Measurements from ENCODE around the gene KIF11. TPM values are rescaled to one million over a fixed set of nuclear protein-coding genes. Genes with fewer than 3 reads are reported as not detected.

Gene KIF11
- total RNA-seq, 4 donors from 2014 or later = 7.4 to 21.5 (median 14.4) TPM

DNA sequence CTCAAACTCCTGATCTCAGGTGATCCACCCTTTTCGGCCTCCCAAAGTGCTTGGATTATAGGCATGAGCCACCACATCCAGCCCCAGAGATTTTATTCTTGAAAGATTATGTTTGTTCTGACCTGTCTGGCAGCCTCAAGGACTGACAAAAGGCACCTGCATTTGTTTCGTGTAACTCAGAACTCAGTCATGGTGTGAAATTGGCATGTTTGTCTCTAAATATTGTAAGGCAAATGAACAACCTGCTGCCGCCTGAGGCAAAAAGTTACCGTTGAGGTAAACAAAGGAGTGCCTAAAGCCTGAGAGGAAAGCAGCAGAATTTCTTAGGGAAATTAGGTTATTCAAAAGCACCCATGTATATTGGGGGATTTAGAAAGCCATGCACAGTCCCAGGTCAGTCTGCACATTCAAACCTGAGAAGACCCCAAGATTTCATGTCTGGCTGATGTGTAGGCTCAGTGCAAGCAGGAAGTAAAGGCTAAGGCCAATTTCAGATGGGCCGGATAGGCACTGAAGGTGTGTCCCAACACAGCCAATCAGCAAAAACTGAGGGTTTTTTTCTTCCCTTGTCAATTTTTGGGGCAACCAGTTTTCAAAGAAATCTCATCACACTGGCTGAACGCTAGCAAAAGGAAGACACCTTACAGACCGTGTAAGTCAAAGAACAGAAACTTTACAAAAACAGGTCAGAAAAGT is 63.5 kb downstream of the KIF11 start:
- Histone ChIP-seq H3K9me3 (no peaks in the 10 kb centered on the region), H3K27me3 (no peaks in the 10 kb centered on the region), H3K27ac (no peak overlapping the region), H3K4me1 (peaks cover 0 to 9% (median 0%) of the 10 kb centered on the region in 3 donors), H3K36me3 (peaks cover 0 to 22% (median 0%) of the 10 kb centered on the region in 3 donors), H3K4me3 (no peak overlapping the region)
- DNase-seq = no peak
- TF ChIP-seq, protein P1, sequence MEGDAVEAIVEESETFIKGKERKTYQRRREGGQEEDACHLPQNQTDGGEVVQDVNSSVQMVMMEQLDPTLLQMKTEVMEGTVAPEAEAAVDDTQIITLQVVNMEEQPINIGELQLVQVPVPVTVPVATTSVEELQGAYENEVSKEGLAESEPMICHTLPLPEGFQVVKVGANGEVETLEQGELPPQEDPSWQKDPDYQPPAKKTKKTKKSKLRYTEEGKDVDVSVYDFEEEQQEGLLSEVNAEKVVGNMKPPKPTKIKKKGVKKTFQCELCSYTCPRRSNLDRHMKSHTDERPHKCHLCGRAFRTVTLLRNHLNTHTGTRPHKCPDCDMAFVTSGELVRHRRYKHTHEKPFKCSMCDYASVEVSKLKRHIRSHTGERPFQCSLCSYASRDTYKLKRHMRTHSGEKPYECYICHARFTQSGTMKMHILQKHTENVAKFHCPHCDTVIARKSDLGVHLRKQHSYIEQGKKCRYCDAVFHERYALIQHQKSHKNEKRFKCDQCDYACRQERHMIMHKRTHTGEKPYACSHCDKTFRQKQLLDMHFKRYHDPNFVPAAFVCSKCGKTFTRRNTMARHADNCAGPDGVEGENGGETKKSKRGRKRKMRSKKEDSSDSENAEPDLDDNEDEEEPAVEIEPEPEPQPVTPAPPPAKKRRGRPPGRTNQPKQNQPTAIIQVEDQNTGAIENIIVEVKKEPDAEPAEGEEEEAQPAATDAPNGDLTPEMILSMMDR (IDR thresholded peaks at IDR 0.05) = no peak
- TF ChIP-seq POLR2A (IDR thresholded peaks at IDR 0.05) = no peak
- WGBS, 2 donors = 72% methylated on average over 7 of the region's 7 CpGs
- intact Hi-C loops (cut with DNase I) = no loop called here

DNA sequence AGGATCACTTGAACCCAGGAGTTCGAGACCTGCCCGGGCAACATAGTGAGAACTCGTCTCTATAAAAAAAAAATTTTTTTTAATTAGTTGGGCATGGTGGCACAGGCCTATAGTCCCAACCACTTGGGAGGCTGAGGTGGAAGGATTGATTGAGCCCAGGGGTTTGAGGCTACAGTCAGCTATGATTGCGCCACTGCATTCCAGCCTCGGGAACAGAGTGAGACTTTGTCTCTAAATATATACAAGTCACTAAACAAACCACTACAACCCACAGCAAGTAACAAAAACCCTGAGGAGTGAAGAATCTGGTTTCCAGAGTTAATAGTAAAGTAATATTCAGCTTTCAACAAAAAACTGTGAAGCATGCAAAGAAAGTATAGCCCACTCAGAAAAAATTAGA is 64.1 kb downstream of the KIF11 start:
- DNase-seq = no peak
- peaks cover 0 to 9% (median 0%) of the 10 kb centered on the region in 3 donors for H3K4me1 ChIP-seq
- H3K9me3 ChIP-seq = no peaks in the 10 kb centered on the region
- H3K4me3 ChIP-seq = no peak overlapping the region
- intact Hi-C loops (cut with DNase I) = no loop called here
- H3K27me3 ChIP-seq = no peaks in the 10 kb centered on the region
- WGBS, 2 donors = 82 to 89% methylated on average over 5 of the region's 5 CpGs
- TF ChIP-seq, protein P1 (IDR thresholded peaks at IDR 0.05) = no peak
- TF ChIP-seq POLR2A (IDR thresholded peaks at IDR 0.05) = no peak
- H3K36me3 ChIP-seq = peaks cover 0 to 20% (median 0%) of the 10 kb centered on the region in 3 donors
- no peak overlapping the region for H3K27ac ChIP-seq

DNA sequence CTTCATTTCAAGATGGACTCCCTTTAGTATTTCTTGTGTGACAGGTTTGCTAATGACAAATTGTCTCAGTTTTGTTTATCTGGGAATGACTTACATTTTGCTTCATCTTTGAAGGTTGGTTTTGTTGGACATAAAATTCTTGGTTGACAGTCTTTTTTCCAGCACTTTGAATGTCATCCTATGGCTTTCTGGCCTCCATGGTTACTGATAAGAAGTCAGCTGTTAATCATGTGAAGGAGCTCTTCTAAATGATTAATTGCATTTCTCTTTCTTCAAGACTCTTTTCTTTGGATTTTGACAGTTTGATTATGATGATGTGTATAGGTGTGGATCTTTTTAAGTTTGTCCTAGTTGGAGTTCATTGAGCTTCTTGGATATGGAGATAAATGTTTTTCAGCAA is 69.9 kb downstream of the KIF11 start:
- Histone ChIP-seq H3K4me3 (no peak overlapping the region), H3K27me3 (no peaks in the 10 kb centered on the region), H3K27ac (no peak overlapping the region), H3K36me3 (no peaks in the 10 kb centered on the region), H3K9me3 (peaks cover 0 to 6% (median 0%) of the 10 kb centered on the region in 3 donors), H3K4me1 (no peaks in the 10 kb centered on the region)
- no peak for DNase-seq
- TF ChIP-seq, protein P1 (IDR thresholded peaks at IDR 0.05) = no peak
- TF ChIP-seq POLR2A (IDR thresholded peaks at IDR 0.05) = no peak
- intact Hi-C loops (cut with DNase I) = no loop called here

DNA sequence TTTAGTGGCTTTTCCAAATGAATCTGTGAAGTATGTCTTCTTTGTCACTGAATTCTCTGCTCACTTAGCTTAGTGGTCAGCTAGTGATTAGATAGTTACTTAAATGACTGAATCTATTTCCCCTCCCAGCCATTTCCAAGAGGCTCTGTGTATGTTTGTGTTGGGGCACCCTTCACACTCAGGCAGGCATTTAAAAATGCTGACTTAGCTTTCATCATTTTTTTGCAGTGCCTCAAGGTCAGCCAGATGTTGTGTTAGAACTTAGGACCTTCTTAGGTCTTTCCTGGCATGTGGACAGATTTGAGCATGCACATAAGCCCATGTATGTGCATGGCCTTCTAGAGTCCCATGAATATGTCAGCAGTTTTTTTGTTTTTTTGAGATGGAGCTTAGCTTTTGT is 71.4 kb downstream of the KIF11 start:
- H3K27me3 ChIP-seq = no peaks in the 10 kb centered on the region

DNA sequence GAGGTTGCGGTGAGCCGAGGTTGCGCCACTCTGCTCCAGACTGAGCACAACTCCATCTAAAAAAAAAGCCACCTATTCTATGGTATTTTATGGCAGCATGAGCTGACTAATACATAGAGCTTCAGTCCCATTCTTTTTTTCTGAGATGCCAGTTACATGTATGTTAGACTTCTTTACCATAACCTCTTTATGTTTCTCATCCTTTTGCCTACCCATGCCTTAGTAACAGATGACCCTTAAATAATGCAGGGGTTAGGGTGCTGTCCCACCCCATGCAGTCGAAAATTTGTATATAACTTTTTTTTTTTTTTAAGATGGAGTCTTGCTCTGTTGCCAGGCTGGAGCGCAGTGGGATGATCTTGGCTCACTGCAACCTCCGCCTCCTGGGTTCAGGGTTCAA is 74.1 kb downstream of the KIF11 start:
- peaks cover 0 to 6% (median 0%) of the 10 kb centered on the region in 3 donors for H3K9me3 ChIP-seq
- no peak for DNase-seq
- WGBS, 2 donors = 88 to 94% methylated on average over 6 of the region's 6 CpGs
- TF ChIP-seq, protein P1 (IDR thresholded peaks at IDR 0.05) = no peak
- H3K27ac ChIP-seq = no peak overlapping the region
- no peaks in the 10 kb centered on the region for H3K36me3 ChIP-seq
- no peaks in the 10 kb centered on the region for H3K27me3 ChIP-seq
- no peaks in the 10 kb centered on the region for H3K4me1 ChIP-seq
- no peak overlapping the region for H3K4me3 ChIP-seq
- intact Hi-C loops (cut with DNase I) = no loop called here

More for the DNA sequence above, 71.4 kb downstream of the KIF11 start:
- H3K9me3 ChIP-seq = peaks cover 0 to 6% (median 0%) of the 10 kb centered on the region in 3 donors
- no peak overlapping the region for H3K4me3 ChIP-seq
- intact Hi-C loops (cut with DNase I) = no loop called here
- no peak overlapping the region for H3K27ac ChIP-seq
- H3K36me3 ChIP-seq = no peaks in the 10 kb centered on the region
- TF ChIP-seq, protein P1 (IDR thresholded peaks at IDR 0.05) = no peak
- TF ChIP-seq POLR2A (IDR thresholded peaks at IDR 0.05) = no peak
- H3K4me1 ChIP-seq = no peaks in the 10 kb centered on the region
- no peak for DNase-seq
